ENCODE results near the gene DZIP3. TPM values are rescaled to one million over a fixed set of nuclear protein-coding genes. Genes with fewer than 3 reads are reported as not detected.

The DZIP3 gene
- total and polyA plus RNA-seq, 2 of the 13 experiments (the other 11 are each of a cell fraction or from before 2014, with no cell fraction given), result 11.3 to 17.3 TPM

DNA sequence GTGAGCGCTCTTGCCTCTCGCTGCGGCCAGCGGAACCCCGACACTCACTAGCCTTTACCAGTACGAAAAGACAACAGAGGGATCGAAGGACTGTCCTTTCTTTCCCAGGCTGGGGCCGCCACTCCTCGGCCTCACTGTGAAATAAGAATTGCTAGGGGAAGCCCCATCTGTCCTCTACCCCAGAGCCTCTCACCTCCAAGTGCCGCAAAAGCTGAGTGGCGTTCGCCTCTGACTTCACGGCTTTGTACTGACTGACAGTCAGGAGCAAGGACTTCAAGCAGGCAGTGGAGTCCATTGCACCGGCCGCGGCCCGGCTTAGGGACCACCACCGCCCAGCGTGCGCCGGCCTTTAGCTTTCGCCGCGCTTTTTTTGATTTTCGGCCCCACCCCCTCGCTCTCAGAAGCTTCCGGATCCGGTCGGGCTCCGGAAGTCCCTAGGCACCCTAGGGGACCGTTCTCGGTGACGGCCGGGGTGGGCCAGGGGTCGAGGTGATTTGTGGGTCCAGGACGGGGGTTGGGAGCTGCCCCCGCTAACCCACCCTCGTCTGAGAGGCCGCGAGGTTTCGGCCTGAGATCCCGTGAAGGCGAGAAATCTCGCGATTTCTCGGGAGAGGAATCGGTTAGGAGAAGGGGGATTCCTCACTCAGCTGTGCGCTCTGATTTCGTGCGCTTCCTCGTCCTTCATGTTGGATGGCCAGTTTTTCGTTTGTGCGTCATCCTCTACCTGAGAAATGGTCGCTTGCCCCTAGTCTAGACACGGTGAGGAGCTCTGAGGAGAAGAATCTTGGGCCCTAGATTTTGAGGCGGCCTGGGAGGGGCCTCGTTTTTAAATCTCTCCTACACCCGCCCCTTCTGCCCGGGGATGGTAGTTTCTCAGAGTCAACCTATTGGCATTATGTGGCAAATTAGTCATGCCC lies at the start of gene DZIP3, which contains the start of gene CIP2A (continued):
- TF ChIP-seq, protein P1, sequence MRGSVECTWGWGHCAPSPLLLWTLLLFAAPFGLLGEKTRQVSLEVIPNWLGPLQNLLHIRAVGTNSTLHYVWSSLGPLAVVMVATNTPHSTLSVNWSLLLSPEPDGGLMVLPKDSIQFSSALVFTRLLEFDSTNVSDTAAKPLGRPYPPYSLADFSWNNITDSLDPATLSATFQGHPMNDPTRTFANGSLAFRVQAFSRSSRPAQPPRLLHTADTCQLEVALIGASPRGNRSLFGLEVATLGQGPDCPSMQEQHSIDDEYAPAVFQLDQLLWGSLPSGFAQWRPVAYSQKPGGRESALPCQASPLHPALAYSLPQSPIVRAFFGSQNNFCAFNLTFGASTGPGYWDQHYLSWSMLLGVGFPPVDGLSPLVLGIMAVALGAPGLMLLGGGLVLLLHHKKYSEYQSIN (CRISPR knock-in tag; IDR thresholded peaks at IDR 0.05; ENCODE audit: borderline replicate concordance), result no peak
- TF ChIP-seq SNAPC4 (CRISPR knock-in tag; IDR thresholded peaks at IDR 0.05) (no peak), FOXA3 (CRISPR knock-in tag; IDR thresholded peaks at IDR 0.05) (peak; percentile 51; the same call in 1 of the 2 replicates), ELF1 (CRISPR knock-in tag; IDR thresholded peaks at IDR 0.05) (peak; percentile 92), ZNF564 (CRISPR knock-in tag; IDR thresholded peaks at IDR 0.05) (0 out of 2 replicates have a peak, but pooled peaks have one; percentile 7), BCL6 (CRISPR knock-in tag; IDR thresholded peaks at IDR 0.05) (no peak), ZMAT5 (CRISPR knock-in tag; IDR thresholded peaks at IDR 0.05; ENCODE audit: borderline replicate concordance, low read depth) (no peak), CBX1 (IDR thresholded peaks at IDR 0.05; ENCODE audit: low read depth) (peak; percentile 49), ZNF562 (CRISPR knock-in tag; IDR thresholded peaks at IDR 0.05; ENCODE audit: borderline replicate concordance) (no peak), FOXP1 (IDR thresholded peaks at IDR 0.05) (no peak), FOXP1 (CRISPR knock-in tag; IDR thresholded peaks at IDR 0.05) (no peak), KDM1A (CRISPR knock-in tag; IDR thresholded peaks at IDR 0.05) (no peak), TSC22D2 (CRISPR knock-in tag; IDR thresholded peaks at IDR 0.05; ENCODE audit: borderline replicate concordance) (no peak), SMARCC2 (IDR thresholded peaks at IDR 0.05) (no peak), ZFP82 (CRISPR knock-in tag; IDR thresholded peaks at IDR 0.05; ENCODE audit: borderline replicate concordance) (0 out of 2 replicates have a peak, but pooled peaks have one; percentile 56), ASH2L (IDR thresholded peaks at IDR 0.05; ENCODE audit: insufficient read length, low read depth, low read length) (peak; percentile 96), ZNF546 (CRISPR knock-in tag; conservative IDR thresholded peaks at IDR 0.05) (no peak), ZNF792 (CRISPR knock-in tag; IDR thresholded peaks at IDR 0.05) (no peak; the same call in none of the 2 replicates), ZNF660 (CRISPR knock-in tag; IDR thresholded peaks at IDR 0.05; ENCODE audit: borderline replicate concordance, low read depth) (no peak), ESRRA (CRISPR knock-in tag; IDR thresholded peaks at IDR 0.05; ENCODE audit: low read depth) (peak; percentile 79; the same call in 1 of the 2 replicates)
- TF ChIP-seq, protein P2, sequence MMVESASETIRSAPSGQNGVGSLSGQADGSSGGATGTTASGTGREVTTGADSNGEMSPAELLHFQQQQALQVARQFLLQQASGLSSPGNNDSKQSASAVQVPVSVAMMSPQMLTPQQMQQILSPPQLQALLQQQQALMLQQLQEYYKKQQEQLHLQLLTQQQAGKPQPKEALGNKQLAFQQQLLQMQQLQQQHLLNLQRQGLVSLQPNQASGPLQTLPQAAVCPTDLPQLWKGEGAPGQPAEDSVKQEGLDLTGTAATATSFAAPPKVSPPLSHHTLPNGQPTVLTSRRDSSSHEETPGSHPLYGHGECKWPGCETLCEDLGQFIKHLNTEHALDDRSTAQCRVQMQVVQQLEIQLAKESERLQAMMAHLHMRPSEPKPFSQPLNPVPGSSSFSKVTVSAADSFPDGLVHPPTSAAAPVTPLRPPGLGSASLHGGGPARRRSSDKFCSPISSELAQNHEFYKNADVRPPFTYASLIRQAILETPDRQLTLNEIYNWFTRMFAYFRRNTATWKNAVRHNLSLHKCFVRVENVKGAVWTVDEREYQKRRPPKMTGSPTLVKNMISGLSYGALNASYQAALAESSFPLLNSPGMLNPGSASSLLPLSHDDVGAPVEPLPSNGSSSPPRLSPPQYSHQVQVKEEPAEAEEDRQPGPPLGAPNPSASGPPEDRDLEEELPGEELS (CRISPR knock-in tag; IDR thresholded peaks at IDR 0.05), result peak; percentile 49; the same call in 1 of the 2 replicates
